Dermis microvascular lymphatic vessel endothelial cell (primary cell): ENCODE results near the gene RPL35A. TPM values are rescaled to one million over a fixed set of nuclear protein-coding genes. Genes with fewer than 3 reads are reported as not detected.

ENCODE experiments used
- total RNA-seq: library from RNA; depleted of rRNA; stranded (reverse); fragments of >200 nt; gene quantifications from 2 replicates; pipeline ENCODE4 v1.2.1, GENCODE V29; 2014

RPL35A gene
- total RNA-seq, 1 donor from 2014 or later = 641 TPM

Other genes with a start within 250 kb of the RPL35A start
- gene RUBCN, start 213.3 kb upstream of the RPL35A start, total RNA-seq = 5.1 and 9.0 TPM in 2 replicates
- 31.8 and 33.6 TPM in 2 replicates for gene FYTTD1, start 200.3 kb upstream of the RPL35A start, total RNA-seq
- gene LRCH3, start 158.9 kb upstream of the RPL35A start, total RNA-seq = 60.5 and 74.2 TPM in 2 replicates
- gene LMLN, start 10.0 kb downstream of the RPL35A start, total RNA-seq = 3.3 and 3.7 TPM in 2 replicates